C4-2B (cell line): ENCODE data around the gene WDR7.

Experiments
- ZFX ChIP-seq: fragments of 450-650 bp; IDR thresholded peaks from 2 replicates; pipeline ENCODE4 v1.6.1; 2017
- TF ChIP-seq, protein P1 (sequence below): fragments of 450-650 bp; conservative IDR thresholded peaks from 2 replicates; pipeline ENCODE4 v1.5.1; 2017; ENCODE audit warnings: mild to moderate bottlenecking

DNA sequence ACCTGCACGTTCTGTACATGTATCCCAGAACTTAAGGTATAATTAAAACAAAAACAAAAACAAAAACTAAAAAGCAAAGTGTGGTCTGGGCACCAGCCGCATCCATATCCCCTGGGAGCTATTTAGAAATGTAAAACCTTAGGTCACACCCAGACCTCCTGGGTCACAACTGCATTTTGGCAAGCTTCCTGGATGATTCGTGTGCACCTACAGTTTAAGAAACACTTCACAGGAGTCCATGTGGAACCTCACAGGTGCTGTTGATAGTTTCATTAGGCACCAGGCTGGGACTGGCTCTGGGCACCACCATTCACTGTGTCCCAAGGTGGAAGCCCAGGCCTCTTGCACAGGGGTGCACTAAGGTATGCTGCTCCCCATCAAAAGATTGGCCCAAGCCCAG, 392.1 kb downstream of the WDR7 start:
- TF ChIP-seq, protein P1, sequence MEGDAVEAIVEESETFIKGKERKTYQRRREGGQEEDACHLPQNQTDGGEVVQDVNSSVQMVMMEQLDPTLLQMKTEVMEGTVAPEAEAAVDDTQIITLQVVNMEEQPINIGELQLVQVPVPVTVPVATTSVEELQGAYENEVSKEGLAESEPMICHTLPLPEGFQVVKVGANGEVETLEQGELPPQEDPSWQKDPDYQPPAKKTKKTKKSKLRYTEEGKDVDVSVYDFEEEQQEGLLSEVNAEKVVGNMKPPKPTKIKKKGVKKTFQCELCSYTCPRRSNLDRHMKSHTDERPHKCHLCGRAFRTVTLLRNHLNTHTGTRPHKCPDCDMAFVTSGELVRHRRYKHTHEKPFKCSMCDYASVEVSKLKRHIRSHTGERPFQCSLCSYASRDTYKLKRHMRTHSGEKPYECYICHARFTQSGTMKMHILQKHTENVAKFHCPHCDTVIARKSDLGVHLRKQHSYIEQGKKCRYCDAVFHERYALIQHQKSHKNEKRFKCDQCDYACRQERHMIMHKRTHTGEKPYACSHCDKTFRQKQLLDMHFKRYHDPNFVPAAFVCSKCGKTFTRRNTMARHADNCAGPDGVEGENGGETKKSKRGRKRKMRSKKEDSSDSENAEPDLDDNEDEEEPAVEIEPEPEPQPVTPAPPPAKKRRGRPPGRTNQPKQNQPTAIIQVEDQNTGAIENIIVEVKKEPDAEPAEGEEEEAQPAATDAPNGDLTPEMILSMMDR: no peak
- TF ChIP-seq ZFX: no peak
